GM19193 (cell line): ENCODE data around the gene TROAP.

Source experiments
- POLR2A ChIP-seq: IDR thresholded peaks from 4 replicates; pipeline ENCODE4 v1.6.1; 2011; ENCODE audit not compliant: insufficient read depth, insufficient read length; ENCODE audit errors: extremely low read depth

Gene TROAP

GRCh38 chr12:49367381-49368239 is 44.6 kb downstream of the TROAP start, which contains the start of gene SPATS2:
SPATS2 (plus strand) TSS chr12:49367462; CDS start chr12:49461013, 93,551 bp downstream.
- TF ChIP-seq POLR2A = peak; percentile 60

GRCh38 chr12:49368240-49368600 is 45.2 kb downstream of the TROAP start:
- TF ChIP-seq POLR2A = no peak

GRCh38 chr12:49369411-49370145 is 46.5 kb downstream of the TROAP start:
- TF ChIP-seq POLR2A = no peak

- TF ChIP-seq POLR2A = no peak
These were observed 47.5 kb downstream of the TROAP start for GRCh38 chr12:49370539-49370938.

GRCh38 chr12:49375406-49375805 is 52.4 kb downstream of the TROAP start:
- TF ChIP-seq POLR2A = no peak

- TF ChIP-seq POLR2A = no peak
These were observed 54.3 kb downstream of the TROAP start for GRCh38 chr12:49377386-49377785.
